HAP-1 (cell line): Measurements from ENCODE around the gene FBXL16.
"Not testable (repeated sequence)": the region's sequence is repeated elsewhere in the genome, so short reads cannot be mapped to it uniquely, and the experiment has no call there.

Experiments
- DNase-seq, 2 experiments: peaks; one replicate each; pipeline ENCODE4 v3.0.0-alpha.2; 2016 to 2020; ENCODE audit warnings: low spot score in 2 of 2
- H3K27me3 ChIP-seq: fragments of 250-450 bp; sonication (Bioruptor Pico); 2 replicates; pipeline ENCODE4 v1.5.1; 2020; ENCODE audit warnings: low read depth, mild to moderate bottlenecking, moderate library complexity
- H3K36me3 ChIP-seq: fragments of 250-450 bp; sonication (Bioruptor Pico); replicated peaks from 2 replicates; pipeline ENCODE4 v1.5.1; 2020; ENCODE audit warnings: mild to moderate bottlenecking
- H3K4me1 ChIP-seq: fragments of 250-450 bp; sonication (Bioruptor Pico); 2 replicates; pipeline ENCODE4 v1.5.1; 2020; ENCODE audit warnings: mild to moderate bottlenecking
- H3K4me3 ChIP-seq: fragments of 250-450 bp; sonication (Bioruptor Pico); 2 replicates; pipeline ENCODE4 v1.5.1; 2020; ENCODE audit warnings: mild to moderate bottlenecking, moderate library complexity
- H3K9me3 ChIP-seq: fragments of 250-450 bp; sonication (Bioruptor Pico); 2 replicates; pipeline ENCODE4 v1.5.1; 2020; ENCODE audit warnings: mild to moderate bottlenecking, moderate library complexity
- in situ Hi-C: fragments of 300-500 bp; cut with MboI; formaldehyde crosslinking; loops from 3 replicates; pipeline ENCODE4 v1.14.3; 2020; ENCODE audit warnings: low sequenced_read_pairs, inconsistent platforms, mixed read lengths

FBXL16 gene

DNA sequence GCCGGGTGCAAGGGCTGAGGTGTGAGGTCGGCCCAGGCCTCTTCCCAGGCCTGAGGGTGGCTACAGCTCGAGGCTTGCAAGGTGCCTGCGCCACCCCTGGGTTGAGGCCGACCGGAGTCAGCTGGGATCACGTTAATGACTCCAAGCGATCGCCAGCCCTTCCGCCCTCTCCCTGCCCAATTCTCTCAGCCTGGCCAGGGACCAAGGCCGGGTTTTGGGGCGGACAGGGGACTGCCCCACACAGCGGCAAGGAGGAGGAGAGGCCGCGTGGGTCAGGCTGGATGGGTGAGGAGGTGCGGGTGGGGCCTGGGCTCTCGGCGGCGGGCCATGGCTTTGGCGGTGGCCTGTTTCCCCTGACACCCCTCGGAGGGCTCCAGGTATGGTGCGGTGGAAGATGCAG is 12.2 kb downstream of the FBXL16 start:
- no peak for DNase-seq
- H3K9me3 ChIP-seq: no peaks in the 10 kb centered on the region
- in situ Hi-C loops: no loop called here
- H3K36me3 ChIP-seq: no peaks in the 10 kb centered on the region; the same call in 1 of the 2 replicates
- no peak overlapping the region for H3K4me3 ChIP-seq
- peaks cover 17% of the 10 kb centered on the region for H3K4me1 ChIP-seq
- H3K27me3 ChIP-seq: no peaks in the 10 kb centered on the region; the same call in 1 of the 2 replicates

DNA sequence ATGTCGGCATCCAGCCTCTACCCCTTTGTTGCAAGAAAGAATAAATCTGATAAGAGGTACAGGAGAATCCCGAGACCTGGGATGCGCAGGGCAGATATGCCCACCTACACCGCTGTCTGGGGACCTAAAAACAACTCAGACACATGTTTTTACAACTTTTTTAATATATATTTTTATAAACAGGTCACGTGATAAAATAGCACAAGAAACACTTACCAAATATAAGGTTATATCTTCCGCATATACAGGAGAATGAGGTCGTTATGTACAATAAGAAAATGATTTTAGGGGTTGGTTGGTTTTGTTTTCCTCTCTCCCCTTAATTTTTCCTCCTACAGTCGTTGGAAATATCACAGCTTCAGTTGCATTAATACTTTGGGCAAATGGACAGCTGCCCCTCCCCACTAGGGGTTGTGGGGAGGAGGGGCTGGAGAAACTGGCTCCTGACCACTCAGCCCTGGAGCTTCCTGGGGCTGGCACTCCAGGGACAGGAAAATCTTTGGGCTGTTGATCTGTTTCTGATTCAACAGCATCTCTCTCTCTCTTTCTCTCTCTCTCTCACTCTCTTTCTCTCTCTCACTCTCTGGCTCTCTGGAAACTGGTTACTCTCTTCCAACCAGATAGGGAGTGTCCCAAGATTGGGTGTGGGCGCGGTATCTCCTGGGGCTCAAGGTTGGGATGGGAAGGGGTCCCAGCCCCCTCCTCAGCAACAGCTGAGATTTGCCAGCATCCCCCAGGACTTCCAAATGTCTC is 13.1 kb downstream of the FBXL16 start:
- no peak for DNase-seq
- H3K4me1 ChIP-seq: peaks cover 17% of the 10 kb centered on the region
- in situ Hi-C loops: no loop called here
- no peaks in the 10 kb centered on the region for H3K9me3 ChIP-seq
- peaks cover under 1% of the 10 kb centered on the region for H3K36me3 ChIP-seq
- H3K27me3 ChIP-seq: no peaks in the 10 kb centered on the region; the same call in 1 of the 2 replicates
- H3K4me3 ChIP-seq: no peak overlapping the region

DNA sequence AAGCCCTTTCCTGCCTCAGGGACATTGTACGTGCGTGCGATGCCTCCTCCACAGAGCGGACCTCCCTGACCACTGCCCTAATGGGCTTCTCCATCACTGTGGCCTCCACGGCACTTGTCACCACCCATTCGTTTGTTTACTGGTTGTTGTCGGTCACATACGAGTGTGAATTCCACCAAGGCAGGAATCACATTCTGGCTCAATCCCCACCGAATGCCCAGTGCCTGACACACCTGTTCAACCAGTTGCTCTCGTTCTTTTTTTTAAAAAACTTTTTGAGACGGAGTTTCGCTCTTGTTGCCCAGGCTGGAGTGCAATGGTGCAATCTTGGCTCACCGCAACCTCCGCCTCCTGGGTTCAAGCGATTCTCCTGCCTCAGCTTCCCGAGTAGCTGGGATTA is 14.4 kb downstream of the FBXL16 start:
- H3K27me3 ChIP-seq, H3K4me3 ChIP-seq, in situ Hi-C loops, H3K9me3 ChIP-seq, DNase-seq: not testable (repeated sequence)
- peaks cover 14% of the 10 kb centered on the region for H3K36me3 ChIP-seq
- peaks cover 17% of the 10 kb centered on the region for H3K4me1 ChIP-seq

DNA sequence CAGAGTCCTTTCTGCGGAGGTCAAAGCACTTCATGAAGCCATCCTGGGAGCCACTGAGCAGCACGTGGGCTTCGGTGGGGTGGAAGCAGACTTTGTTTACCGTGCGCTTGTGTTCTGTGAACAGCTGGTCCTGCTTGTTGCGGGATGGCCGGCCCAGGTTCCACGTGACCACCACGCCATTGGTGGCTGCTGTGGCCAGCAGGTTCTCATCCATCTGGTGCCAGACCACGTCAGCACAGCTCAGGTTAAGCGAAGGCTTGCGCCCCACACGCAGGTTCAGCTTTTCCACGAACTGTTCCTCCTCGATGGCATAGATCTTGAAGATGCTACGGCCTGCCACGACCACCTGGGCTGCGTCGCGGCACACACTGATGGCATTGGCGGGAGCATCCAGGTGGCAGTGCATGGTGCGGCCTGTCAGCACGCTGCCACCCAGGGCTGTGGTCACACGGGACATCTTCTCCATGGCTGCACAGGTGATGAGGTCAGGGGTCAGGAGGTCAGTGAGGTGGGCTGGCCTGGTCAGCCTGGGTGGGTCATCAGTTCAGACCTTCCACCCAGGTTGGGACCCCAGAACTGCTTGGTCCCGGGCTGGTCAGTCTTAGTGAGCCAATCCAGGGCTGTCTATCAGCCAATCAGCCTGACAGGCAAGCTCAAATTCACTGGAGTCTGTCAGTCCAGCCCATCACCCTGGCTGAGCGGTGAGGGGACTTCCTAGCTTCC is 16.3 kb downstream of the FBXL16 start:
- DNase-seq: no peak
- Histone ChIP-seq H3K9me3 (no peaks in the 10 kb centered on the region), H3K4me1 (peaks cover 10% of the 10 kb centered on the region), H3K36me3 (peaks cover 23% of the 10 kb centered on the region), H3K27me3 (no peaks in the 10 kb centered on the region; the same call in 1 of the 2 replicates), H3K4me3 (peak overlapping the region; percentile 93)
- in situ Hi-C loops: no loop called here

DNA sequence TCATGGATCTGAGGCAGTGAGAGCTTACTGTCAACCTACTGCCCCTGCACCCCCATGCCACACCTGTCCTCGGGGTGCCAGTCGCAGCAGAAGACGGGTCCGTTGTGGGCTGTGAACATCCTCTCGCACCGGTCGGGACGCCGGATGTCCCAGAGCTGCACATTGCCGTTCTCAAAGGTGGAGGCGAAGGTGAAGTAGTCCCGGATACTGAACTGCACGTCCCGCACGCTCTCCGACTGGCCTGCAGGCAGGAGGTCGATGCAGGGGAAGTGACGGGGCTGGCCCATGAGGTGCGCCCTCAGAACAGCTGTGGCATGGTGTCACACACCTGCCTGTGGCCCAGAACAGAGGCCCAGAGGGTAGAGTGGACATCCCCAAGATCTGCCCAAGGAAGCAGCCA is 18.1 kb downstream of the FBXL16 start:
- no peaks in the 10 kb centered on the region; the same call in 1 of the 2 replicates for H3K27me3 ChIP-seq
- DNase-seq: no peak
- peaks cover 33% of the 10 kb centered on the region for H3K36me3 ChIP-seq
- in situ Hi-C loops: no loop called here
- peaks cover 16% of the 10 kb centered on the region for H3K4me1 ChIP-seq
- H3K9me3 ChIP-seq: no peaks in the 10 kb centered on the region
- no peak overlapping the region for H3K4me3 ChIP-seq

DNA sequence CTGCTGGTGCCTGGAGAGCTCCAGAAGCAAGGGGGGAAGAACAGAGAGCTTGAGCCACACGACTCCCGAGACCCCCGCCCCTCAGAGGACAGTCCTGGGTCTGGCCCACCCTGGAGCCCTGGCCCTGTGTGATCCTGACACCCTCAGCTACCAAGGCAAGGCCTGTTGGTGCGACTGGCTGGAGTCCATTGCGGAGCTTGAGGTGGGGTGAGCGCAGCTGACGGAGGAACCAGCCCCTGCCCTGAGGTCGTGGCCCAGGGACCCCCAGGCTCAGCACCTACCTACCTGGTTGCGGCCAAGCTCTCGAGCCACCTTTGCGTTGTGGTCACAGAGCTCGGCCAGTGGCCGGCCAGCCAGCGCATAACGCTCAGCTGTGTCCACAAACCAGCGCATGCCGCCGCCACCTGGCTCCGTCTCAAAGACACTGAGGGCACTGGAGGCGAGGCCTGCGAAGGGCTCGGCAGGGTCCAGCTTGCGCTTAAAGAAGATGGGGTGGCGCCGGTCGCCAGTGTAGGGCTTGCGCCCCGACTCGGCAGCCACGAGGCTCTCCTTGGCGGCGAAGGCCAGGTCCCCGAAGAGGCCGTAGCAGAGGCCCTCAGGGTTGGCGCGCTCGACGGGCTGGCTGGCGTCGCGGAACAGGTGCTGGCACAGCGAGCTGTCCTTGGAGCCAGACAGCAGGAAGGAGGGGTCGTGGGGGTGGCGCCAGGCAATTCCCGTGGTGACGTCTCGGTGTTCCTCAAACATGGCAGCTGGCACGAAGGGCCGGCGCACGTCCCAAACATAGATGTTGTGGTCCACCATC is 18.9 kb downstream of the FBXL16 start:
- in situ Hi-C loops: no loop called here
- no peak for DNase-seq
- Histone ChIP-seq H3K9me3 (no peaks in the 10 kb centered on the region), H3K27me3 (no peaks in the 10 kb centered on the region), H3K36me3 (peaks cover 41% of the 10 kb centered on the region), H3K4me1 (peaks cover 22% of the 10 kb centered on the region), H3K4me3 (no peak overlapping the region)

DNA sequence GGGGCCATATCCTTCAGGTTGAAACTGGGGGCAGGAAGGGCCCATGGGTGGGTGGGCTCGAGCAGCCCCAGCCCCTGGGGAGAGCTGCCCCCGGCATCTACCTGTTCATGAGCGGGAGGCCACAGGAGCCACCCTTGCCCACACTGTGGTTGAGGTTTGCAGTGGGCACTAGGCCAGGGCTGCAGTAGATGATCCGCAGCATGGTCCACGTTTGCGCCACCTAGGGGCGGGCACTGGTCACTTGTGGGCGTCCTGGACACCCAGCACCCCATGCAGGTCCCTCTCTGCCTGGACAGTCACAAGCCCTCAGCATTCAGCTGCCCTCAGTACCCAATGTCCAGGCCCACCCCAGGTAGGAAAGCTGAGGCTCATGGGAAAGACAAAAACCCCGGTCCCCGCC is 19.6 kb downstream of the FBXL16 start:
- Histone ChIP-seq H3K4me3 (no peak overlapping the region), H3K4me1 (peaks cover 29% of the 10 kb centered on the region), H3K36me3 (peaks cover 48% of the 10 kb centered on the region), H3K27me3 (no peaks in the 10 kb centered on the region), H3K9me3 (no peaks in the 10 kb centered on the region)
- in situ Hi-C loops: no loop called here
- peak in 1 of 2 experiments; percentile 79 for DNase-seq

DNA sequence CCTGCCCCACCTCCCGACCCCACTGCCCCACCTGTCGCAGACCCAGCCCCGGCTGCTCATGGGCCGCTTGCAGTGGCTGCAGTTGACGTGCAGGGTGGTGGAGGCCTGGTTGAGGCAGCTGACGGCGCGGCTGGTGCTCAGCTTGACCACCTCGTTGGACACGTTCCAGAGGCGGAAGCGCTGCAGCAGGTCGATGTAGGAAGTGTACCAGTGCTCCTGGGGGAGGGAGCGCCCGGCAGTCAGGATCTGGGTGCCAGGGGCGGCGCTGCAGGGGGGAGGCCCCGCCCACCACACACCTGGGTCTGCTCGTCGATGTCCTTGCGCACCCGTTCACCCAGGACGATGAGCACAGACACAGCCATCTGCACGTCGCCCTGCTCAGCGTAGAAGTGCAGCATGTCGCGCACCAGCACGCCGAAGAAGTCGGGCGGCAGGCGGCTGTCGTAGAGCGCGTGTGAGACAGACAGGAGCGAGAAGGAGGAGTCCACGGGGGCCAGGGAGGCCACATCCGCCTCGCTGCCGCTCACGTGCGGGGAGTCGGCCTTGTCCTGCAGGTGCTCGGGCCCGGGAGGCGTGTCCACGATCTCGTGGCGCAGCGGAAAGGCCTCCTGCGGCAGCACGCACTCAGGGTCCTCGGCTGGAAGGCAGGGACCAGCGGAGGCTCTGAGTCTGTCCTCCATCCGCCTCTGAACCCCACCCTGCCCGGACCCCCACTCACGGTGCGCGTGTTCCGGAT is 20.5 kb downstream of the FBXL16 start:
- H3K4me3 ChIP-seq: no peak overlapping the region
- DNase-seq: no peak
- no peaks in the 10 kb centered on the region for H3K27me3 ChIP-seq
- in situ Hi-C loops: no loop called here
- peaks cover 49% of the 10 kb centered on the region for H3K36me3 ChIP-seq
- no peaks in the 10 kb centered on the region for H3K9me3 ChIP-seq
- peaks cover 26% of the 10 kb centered on the region for H3K4me1 ChIP-seq

DNA sequence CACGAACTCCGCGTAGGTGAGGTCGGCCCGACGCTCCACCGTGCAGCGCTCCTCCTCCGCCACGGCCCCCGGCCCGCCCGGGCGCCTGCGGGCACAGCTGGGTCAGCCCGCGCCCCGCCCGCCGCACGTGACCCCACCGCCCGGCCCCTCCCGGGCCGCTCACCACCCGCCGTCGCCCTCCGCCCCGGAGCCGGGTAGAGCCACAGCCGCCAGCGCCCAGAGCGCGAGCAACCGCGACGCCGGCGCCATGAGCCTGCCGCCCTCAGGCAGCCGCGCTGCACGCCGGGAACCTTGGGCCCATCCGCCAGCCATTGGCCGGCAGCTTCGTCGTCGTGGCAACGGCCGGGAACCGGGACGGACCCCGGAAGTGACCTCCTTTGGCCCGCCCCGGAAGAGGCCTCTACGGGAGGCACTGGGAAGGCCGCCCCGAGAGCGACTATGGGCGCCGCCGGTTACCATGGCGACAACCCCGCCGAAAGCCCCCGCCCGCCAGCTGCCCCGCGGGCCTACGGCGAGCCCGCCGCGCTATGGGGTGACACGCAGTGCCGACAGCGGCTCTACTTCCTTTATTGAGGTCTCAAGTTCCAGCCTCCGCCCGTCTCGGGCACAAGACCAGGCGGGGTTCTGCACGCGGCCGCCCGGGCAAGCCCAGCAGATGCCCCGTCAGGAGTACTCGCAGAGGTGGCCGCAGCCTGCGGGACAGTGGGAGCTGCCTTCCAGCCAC is 21.4 kb downstream of the FBXL16 start, which contains the start of gene JMJD8:
TSS of gene JMJD8 (minus strand) at position 264 of the 724 bp plus-strand sequence. CDS start at position 249, 15 bp downstream.
- in situ Hi-C loops: no loop called here
- peaks cover 49% of the 10 kb centered on the region for H3K36me3 ChIP-seq
- peak; percentile 94 to 99 for DNase-seq
- peaks cover 25% of the 10 kb centered on the region for H3K4me1 ChIP-seq
- peak within 1 kb of the TSS; percentile 50 for H3K4me3 ChIP-seq
- H3K9me3 ChIP-seq: no peaks in the 10 kb centered on the region
- no peaks in the 10 kb centered on the region for H3K27me3 ChIP-seq

DNA sequence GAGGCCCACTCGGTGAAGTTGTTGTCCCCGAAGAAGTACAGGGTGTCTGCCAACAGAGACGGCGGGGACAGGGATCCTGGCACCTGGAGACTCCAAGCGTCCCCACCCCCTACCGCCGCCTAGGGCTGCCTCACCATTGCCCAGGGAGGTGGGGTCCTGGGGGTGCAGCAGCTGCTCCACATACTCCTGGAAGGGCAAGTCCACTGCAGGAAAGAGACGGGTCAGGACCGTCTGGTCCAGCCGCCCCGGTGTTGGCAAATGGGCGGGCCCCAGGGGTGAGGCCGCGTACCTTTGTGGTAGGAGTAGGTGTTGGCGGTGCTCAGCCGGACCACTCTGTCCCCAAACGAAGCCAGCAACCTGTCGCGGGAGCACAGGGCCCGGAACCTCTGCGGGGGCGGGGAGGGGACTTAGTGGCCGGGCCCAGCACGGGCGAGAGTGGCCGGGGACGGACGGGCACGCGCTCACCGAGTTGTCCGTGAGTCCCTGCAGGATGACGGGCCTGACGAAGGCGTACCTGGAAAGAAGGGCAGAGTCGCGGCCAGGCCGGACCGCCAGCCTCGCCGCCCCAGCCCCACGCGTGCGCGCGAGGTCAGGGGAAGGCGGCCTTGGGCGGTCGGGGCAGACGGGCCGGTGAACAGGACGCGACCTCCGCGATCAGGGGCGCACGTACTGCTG is 22.1 kb downstream of the FBXL16 start:
- in situ Hi-C loops: no loop called here
- H3K36me3 ChIP-seq: peaks cover 49% of the 10 kb centered on the region
- no peaks in the 10 kb centered on the region for H3K9me3 ChIP-seq
- peaks cover 26% of the 10 kb centered on the region for H3K4me1 ChIP-seq
- H3K4me3 ChIP-seq: peak overlapping the region; percentile 50
- peak in 1 of 2 experiments; percentile 62 for DNase-seq
- no peaks in the 10 kb centered on the region for H3K27me3 ChIP-seq

DNA sequence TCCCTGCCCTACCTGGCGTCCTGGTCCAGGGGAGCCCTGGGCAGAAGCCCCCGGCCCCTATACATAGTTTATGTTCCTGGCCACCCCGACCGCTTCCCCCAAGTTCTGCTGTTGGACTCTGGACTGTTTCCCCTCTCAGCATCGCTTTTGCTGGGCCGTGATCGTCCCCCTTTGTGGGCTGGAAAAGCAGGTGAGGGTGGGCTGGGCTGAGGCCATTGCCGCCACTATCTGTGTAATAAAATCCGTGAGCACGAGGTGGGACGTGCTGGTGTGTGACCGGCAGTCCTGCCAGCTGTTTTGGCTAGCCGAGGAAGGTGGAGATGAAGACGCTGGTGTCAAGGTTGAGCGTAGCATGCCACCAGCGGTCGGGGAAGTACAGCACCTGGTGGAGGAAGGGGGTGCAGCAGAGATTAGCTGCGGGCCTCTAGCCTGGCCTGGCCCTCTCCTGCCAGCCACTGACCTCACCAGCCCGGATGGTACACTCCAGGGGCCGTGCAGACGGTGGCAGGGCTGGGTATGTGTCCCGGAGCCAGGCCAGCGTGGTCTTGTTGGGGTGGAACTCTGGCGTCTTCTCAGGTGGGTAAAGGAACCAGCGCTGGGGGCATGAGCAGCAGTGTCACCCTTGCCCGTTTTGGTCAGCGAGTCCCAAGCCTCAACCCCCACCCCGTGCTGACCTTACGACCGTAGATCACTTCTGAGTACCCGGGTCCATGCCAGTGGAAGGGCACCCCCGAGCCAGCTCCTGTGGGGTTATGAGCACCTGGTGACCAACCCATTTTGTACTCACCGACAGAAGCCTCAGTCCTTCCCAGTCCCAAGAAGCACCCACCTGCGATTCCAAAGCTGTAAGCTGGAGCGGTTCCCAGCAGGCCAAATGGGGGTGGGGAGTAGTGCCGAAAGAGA is 22.9 kb downstream of the FBXL16 start:
- no peak for DNase-seq
- Histone ChIP-seq H3K27me3 (no peaks in the 10 kb centered on the region), H3K9me3 (no peaks in the 10 kb centered on the region), H3K4me3 (peak overlapping the region; percentile 50), H3K36me3 (peaks cover 49% of the 10 kb centered on the region), H3K4me1 (peaks cover 26% of the 10 kb centered on the region)
- in situ Hi-C loops: no loop called here
